ENCODE data around the gene TC2N.

GRCh38 chr14:91882776-91883175 is 15.4 kb upstream of the TC2N start:
- TF ChIP-seq CTCF (conservative IDR thresholded peaks at IDR 0.05; ENCODE audit: low read depth in 2 of 2) (no peak), EZH2 (IDR thresholded peaks at IDR 0.05; ENCODE audit: low read depth, unreplicated experiment) (no peak), EZH2phosphoT487 (IDR thresholded peaks at IDR 0.05; ENCODE audit: unreplicated experiment) (no peak), REST (IDR thresholded peaks at IDR 0.05; ENCODE audit: unreplicated experiment) (no peak)

All from GM23338 (cell line).